Fibroblast of lung (primary cell): ENCODE measurements around the gene FBF1. TPM values are rescaled to one million over a fixed set of nuclear protein-coding genes. Genes with fewer than 3 reads are reported as not detected.

Experiments used
- DNase-seq, 2 donors: peaks; one replicate each; pipeline versions ENCODE4 v3.0.0 to v3.0.0-alpha.2; 2010; ENCODE audit warnings: low read depth in 2 of 2
- H2AFZ ChIP-seq: 2 replicates; pipeline ENCODE4 v1.5.1; 2012; ENCODE audit warnings: low read length, control low read depth, inconsistent platforms
- H3K27ac ChIP-seq: 2 replicates; pipeline ENCODE4 v1.5.1; 2011; ENCODE audit warnings: low read length, control low read depth; ENCODE audit not compliant: insufficient read depth
- H3K27me3 ChIP-seq: 2 replicates; pipeline ENCODE4 v1.5.1; 2011; ENCODE audit warnings: mild to moderate bottlenecking, low read length; ENCODE audit not compliant: control insufficient read depth, insufficient read depth
- H3K36me3 ChIP-seq: 2 replicates; pipeline ENCODE4 v1.5.1; 2011; ENCODE audit warnings: low read length; ENCODE audit not compliant: control insufficient read depth, insufficient read depth
- H3K4me1 ChIP-seq: 2 replicates; pipeline ENCODE4 v1.5.1; 2011; ENCODE audit warnings: low read length; ENCODE audit not compliant: control insufficient read depth, insufficient read depth; ENCODE audit errors: extremely low read depth
- H3K4me2 ChIP-seq: 2 replicates; pipeline ENCODE4 v1.5.1; 2011; ENCODE audit warnings: low read length, control low read depth; ENCODE audit not compliant: insufficient read depth; ENCODE audit errors: extremely low read depth
- H3K4me3 ChIP-seq, 4 experiments: fragments of 200-600 bp in 1 of 4; sonication (generic) in 1 of 4; replicated peaks in 1 of 4; 2 replicates each; pipeline ENCODE4 v1.5.1; 2011 to 2016; ENCODE audit warnings: low read length in 4 of 4, low read depth in 3 of 4, mild to moderate bottlenecking in 3 of 4, control low read depth in 2 of 4, inconsistent platforms in 1 of 4, mixed read lengths in 1 of 4; ENCODE audit not compliant: insufficient read depth in 1 of 4; ENCODE audit errors: control extremely low read depth in 1 of 4
- H3K79me2 ChIP-seq: 2 replicates; pipeline ENCODE4 v1.5.1; 2012; ENCODE audit warnings: mild to moderate bottlenecking, low read length, inconsistent platforms; ENCODE audit not compliant: control insufficient read depth, insufficient read depth
- H3K9ac ChIP-seq: 2 replicates; pipeline ENCODE4 v1.5.1; 2011; ENCODE audit warnings: mild to moderate bottlenecking, low read length, control low read depth; ENCODE audit not compliant: insufficient read depth
- H3K9me3 ChIP-seq: 2 replicates; pipeline ENCODE4 v1.5.1; 2012; ENCODE audit warnings: low read depth, low read length; ENCODE audit not compliant: control insufficient read depth, insufficient read depth
- H4K20me1 ChIP-seq: 2 replicates; pipeline ENCODE4 v1.5.1; 2011; ENCODE audit warnings: low read length; ENCODE audit not compliant: control insufficient read depth, insufficient read depth; ENCODE audit errors: extremely low read depth
- EZH2 ChIP-seq: IDR thresholded peaks from 2 replicates; pipeline ENCODE4 v1.5.1; 2012; ENCODE audit warnings: low read length, control low read depth, mild to moderate bottlenecking; ENCODE audit errors: missing control alignments
- polyA plus RNA-seq, 2 donors: library from polyadenylated mRNA; depleted of rRNA in 1 of 2; stranded (reverse) in 1 of 2; unstranded in 1 of 2; fragments of >200 nt; gene quantifications; 2 replicates each; pipeline ENCODE4 v1.2.1, GENCODE V29; 2011 to 2012; ENCODE audit warnings: missing spikeins in 1 of 2
- total RNA-seq: library from RNA; depleted of rRNA; stranded (reverse); fragments of >200 nt; gene quantifications from 2 replicates; pipeline ENCODE4 v1.2.1, GENCODE V29; 2014
- TF ChIP-seq, protein P1 (sequence below), 2 donors: IDR thresholded peaks in 1 of 2; conservative IDR thresholded peaks in 1 of 2; 1 replicate in 1 of 2; 2 replicates in 1 of 2; pipeline ENCODE4 v1.5.1; 2011 to 2012; ENCODE audit warnings: low read length in 2 of 2, control low read depth in 1 of 2, inconsistent platforms in 1 of 2, low read depth in 1 of 2, mild to moderate bottlenecking in 1 of 2

FBF1 gene
- total and polyA plus RNA-seq, 2 donors (not counting 1 experiment from before 2014, with no cell fraction given), result 1.6 to 11.2 TPM

GRCh38 chr17:75885431-75885830 is 55.4 kb downstream of the FBF1 start:
- H3K4me3 ChIP-seq, result no peak overlapping the region
- no peaks in the 10 kb centered on the region for H4K20me1 ChIP-seq
- H3K4me2 ChIP-seq, result no peak overlapping the region
- H3K36me3 ChIP-seq, result no peaks in the 10 kb centered on the region
- H3K9me3 ChIP-seq, result no peaks in the 10 kb centered on the region
- no peak overlapping the region for H3K9ac ChIP-seq
- H3K27me3 ChIP-seq, result peaks cover 4% of the 10 kb centered on the region
- no peak for DNase-seq
- H2AFZ ChIP-seq, result no peak overlapping the region
- no peak overlapping the region for H3K27ac ChIP-seq
- TF ChIP-seq, protein P1, sequence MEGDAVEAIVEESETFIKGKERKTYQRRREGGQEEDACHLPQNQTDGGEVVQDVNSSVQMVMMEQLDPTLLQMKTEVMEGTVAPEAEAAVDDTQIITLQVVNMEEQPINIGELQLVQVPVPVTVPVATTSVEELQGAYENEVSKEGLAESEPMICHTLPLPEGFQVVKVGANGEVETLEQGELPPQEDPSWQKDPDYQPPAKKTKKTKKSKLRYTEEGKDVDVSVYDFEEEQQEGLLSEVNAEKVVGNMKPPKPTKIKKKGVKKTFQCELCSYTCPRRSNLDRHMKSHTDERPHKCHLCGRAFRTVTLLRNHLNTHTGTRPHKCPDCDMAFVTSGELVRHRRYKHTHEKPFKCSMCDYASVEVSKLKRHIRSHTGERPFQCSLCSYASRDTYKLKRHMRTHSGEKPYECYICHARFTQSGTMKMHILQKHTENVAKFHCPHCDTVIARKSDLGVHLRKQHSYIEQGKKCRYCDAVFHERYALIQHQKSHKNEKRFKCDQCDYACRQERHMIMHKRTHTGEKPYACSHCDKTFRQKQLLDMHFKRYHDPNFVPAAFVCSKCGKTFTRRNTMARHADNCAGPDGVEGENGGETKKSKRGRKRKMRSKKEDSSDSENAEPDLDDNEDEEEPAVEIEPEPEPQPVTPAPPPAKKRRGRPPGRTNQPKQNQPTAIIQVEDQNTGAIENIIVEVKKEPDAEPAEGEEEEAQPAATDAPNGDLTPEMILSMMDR (conservative IDR thresholded peaks at IDR 0.05 in 1 of 2, IDR thresholded peaks at IDR 0.05 in 1 of 2; ENCODE audit: low read depth in 1 of 2, low read length in 2 of 2), result no peak
- no peak for TF ChIP-seq EZH2
- no peaks in the 10 kb centered on the region for H3K79me2 ChIP-seq
- no peaks in the 10 kb centered on the region for H3K4me1 ChIP-seq

DNA sequence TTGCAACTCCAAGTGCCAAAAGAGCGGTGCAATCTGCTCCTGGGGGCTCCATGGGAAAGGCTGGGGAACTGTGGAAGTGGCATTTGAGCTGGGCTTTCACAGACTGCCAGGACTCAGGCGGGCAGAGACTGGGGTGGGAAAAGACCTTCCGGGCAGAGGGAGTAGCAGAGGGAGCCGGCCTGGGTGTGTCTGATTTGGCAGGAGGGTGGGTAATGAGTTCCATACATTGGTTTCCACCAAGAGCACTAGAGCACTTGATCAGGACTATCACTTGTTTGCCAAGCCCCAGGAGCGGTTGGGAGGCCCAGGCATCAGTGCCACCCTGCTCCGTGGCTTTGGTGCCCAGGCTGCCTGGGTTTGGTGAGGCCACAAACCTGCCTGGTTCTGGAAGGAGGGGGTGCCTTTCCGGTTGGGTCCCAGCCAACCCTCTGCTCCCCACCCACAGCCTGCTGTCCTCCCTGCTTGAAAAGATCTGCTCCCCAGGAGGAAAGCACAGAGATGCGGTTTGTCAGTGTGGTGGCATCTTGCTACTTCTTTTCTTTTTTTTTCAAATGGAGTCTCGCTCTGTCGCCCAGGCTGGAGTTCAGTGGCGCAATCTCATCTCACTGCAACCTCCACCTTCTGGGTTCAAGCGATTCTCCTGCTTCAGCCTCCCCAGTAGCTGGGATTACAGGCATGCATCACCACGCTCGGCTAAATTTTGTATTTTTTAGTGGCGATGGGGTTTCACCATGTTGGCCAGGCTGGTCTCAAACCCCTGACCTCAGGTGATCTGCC is 59.0 kb downstream of the FBF1 start:
- Histone ChIP-seq H3K9me3 (no peaks in the 10 kb centered on the region), H2AFZ (no peak overlapping the region), H3K36me3 (no peaks in the 10 kb centered on the region), H4K20me1 (no peaks in the 10 kb centered on the region), H3K4me2 (no peak overlapping the region), H3K4me1 (peaks cover 4% of the 10 kb centered on the region), H3K27me3 (peaks cover 7% of the 10 kb centered on the region), H3K9ac (no peak overlapping the region), H3K79me2 (no peaks in the 10 kb centered on the region), H3K4me3 (no peak overlapping the region), H3K27ac (no peak overlapping the region)
- DNase-seq, result no peak
- no peak for TF ChIP-seq EZH2
- TF ChIP-seq, protein P1 (conservative IDR thresholded peaks at IDR 0.05 in 1 of 2, IDR thresholded peaks at IDR 0.05 in 1 of 2; ENCODE audit: low read depth in 1 of 2, low read length in 2 of 2), result no peak

- Histone ChIP-seq H3K27ac (no peak overlapping the region), H3K4me1 (peaks cover 18% of the 10 kb centered on the region), H3K4me3 (no peak overlapping the region), H3K79me2 (no peaks in the 10 kb centered on the region), H3K9ac (no peak overlapping the region), H3K36me3 (no peaks in the 10 kb centered on the region), H3K9me3 (no peaks in the 10 kb centered on the region), H4K20me1 (no peaks in the 10 kb centered on the region), H3K4me2 (no peak overlapping the region), H2AFZ (no peak overlapping the region), H3K27me3 (peaks cover 7% of the 10 kb centered on the region)
- TF ChIP-seq, protein P1 (conservative IDR thresholded peaks at IDR 0.05 in 1 of 2, IDR thresholded peaks at IDR 0.05 in 1 of 2; ENCODE audit: low read depth in 1 of 2, low read length in 2 of 2), result no peak
- TF ChIP-seq EZH2, result no peak
- no peak for DNase-seq
Observed at GRCh38 chr17:75880266-75880665, 60.6 kb downstream of the FBF1 start.
